ENCODE measurements around the gene NAA10.

Gene NAA10

GRCh38 chrX:153952373-153953026 is 17.7 kb upstream of the NAA10 start:
- no peak overlapping the region for H3K4me3 ChIP-seq (ENCODE audit: low read length)

GRCh38 chrX:153951683-153952372 is 17.0 kb upstream of the NAA10 start:
- H3K4me3 ChIP-seq (ENCODE audit: low read length), result no peak overlapping the region
- DNase-seq (ENCODE audit: low read depth, low spot score), result no peak

More at GRCh38 chrX:153952373-153953026, 17.7 kb upstream of the NAA10 start:
- DNase-seq (ENCODE audit: low read depth, low spot score), result no peak

DNA sequence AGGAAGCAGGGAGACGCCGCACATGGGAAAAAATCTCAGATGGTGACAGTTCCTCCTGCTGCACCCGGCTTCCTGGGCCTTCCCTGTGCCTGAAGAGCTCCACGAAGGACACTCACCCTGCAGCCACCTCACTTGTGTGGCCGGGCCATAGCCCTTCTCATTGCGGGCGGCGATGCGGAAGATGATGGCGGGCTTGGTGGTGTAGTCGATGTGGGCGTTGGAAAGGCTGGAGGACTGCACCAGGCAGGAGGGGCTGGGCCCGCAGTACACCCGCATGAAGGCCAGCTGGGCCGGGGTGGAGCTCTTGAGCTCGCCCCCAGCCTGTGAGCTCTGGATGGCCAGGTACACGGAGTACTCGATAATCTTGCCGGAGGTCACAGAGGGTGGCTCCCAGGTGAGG is 15.3 kb upstream of the NAA10 start:
- H3K4me3 ChIP-seq (ENCODE audit: low read length), result no peak overlapping the region
- DNase-seq (ENCODE audit: low read depth, low spot score), result no peak

DNA sequence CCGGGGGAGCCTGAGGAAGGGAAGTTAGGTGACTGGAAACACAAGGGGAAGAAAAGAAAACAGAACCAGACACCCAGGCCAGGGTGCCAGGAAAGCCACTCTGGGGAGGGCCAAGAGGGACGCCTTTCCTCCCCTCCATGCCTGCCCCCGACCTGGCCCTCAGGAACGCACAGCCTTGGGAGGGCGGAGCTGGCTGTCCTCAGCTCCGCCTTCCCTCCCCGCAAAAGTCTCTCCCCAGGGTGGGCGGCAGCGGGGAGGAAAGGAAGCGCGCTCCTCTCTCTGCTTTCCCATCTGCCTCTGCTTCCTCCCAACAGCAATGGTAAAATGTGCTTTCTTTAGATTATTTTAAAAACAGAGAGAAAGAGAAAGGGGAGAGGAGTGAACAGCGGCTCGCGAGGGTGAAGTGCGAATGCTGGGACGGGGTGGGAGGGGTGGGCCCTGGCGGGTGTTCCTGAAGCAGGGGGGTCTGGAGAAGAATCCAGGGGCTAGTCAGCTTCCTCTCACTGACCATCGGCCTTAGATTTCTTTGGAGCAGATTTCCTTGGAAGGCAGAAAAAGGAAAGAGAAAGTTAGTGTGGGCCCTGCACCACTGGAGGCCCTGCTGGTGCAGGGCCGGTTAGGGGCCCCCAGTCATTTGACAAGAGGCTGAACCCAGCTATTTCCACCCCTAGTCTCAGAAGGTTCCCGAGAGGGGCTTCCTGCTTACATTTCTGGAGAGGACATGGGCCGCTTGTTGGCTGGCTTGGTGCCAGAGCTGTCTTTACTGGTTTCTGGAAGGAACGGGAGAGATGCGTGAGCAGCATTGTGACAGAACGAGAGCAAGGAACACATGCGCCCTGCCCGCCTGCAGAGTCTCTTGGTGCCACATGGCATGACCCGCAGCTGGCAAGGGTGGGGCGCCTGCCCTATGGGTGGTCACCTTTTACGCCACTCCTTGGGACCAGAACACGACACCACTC is 14.3 kb upstream of the NAA10 start:
- DNase-seq (ENCODE audit: low read depth, low spot score), result no peak
- H3K4me3 ChIP-seq (ENCODE audit: low read length), result no peak overlapping the region

DNA sequence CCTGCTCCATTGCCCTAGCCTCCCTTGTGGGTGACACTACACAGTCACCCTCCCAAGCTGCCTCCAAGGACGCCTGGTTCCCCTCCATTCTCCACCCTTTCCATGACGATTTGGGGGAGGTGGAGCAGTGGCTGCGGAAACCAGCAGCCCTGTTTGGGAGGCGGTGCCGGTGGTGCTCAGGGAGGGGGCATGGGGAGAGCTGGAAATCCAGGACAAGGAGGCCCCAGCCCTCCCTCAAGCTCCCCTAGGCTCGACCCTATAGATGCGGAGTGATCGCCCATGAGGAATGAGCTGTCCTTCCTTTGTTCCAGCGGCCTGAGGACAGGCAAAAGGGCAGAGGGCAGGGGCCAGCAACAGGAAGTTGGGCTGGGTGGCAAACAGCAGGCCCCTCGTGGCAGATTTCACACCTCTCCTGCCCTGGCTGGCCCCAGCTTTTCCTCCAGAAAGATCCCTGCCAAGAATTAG is 13.2 kb upstream of the NAA10 start:
- no peak for DNase-seq (ENCODE audit: low read depth, low spot score)
- H3K4me3 ChIP-seq (ENCODE audit: low read length), result no peak overlapping the region

- H3K4me3 ChIP-seq (ENCODE audit: low read length), result no peak overlapping the region
- DNase-seq (ENCODE audit: low read depth, low spot score), result peak; percentile 70
These were observed 12.4 kb upstream of the NAA10 start for GRCh38 chrX:153947009-153947769.

GRCh38 chrX:153945956-153946943 is 11.4 kb upstream of the NAA10 start:
- H3K4me3 ChIP-seq (ENCODE audit: low read length), result no peak overlapping the region
- DNase-seq (ENCODE audit: low read depth, low spot score), result no peak

- H3K4me3 ChIP-seq (ENCODE audit: low read length), result no peak overlapping the region
- no peak for DNase-seq (ENCODE audit: low read depth, low spot score)
These were observed 9.9 kb upstream of the NAA10 start for GRCh38 chrX:153944800-153945150.

GRCh38 chrX:153944140-153944799 is 9.4 kb upstream of the NAA10 start, which contains the start of gene RENBP:
Gene RENBP, minus strand, starts transcription at chrX:153944643. Its CDS starts 33 bp downstream, at chrX:153944610.
- no peak within 1 kb of the TSS for H3K4me3 ChIP-seq (ENCODE audit: low read length)
- DNase-seq (ENCODE audit: low read depth, low spot score), result no peak

GRCh38 chrX:153941336-153942252 is 6.8 kb upstream of the NAA10 start:
- no peak for DNase-seq (ENCODE audit: low read depth, low spot score)

GRCh38 chrX:153939573-153939972 is 4.7 kb upstream of the NAA10 start:
- no peak overlapping the region for H3K4me3 ChIP-seq (ENCODE audit: low read length)
- DNase-seq (ENCODE audit: low read depth, low spot score), result no peak

More at GRCh38 chrX:153941336-153942252, 6.8 kb upstream of the NAA10 start:
- H3K4me3 ChIP-seq (ENCODE audit: low read length), result no peak overlapping the region

GRCh38 chrX:153938226-153938786 is 3.5 kb upstream of the NAA10 start:
- H3K4me3 ChIP-seq (ENCODE audit: low read length), result no peak overlapping the region
- DNase-seq (ENCODE audit: low read depth, low spot score), result peak; percentile 15

DNA sequence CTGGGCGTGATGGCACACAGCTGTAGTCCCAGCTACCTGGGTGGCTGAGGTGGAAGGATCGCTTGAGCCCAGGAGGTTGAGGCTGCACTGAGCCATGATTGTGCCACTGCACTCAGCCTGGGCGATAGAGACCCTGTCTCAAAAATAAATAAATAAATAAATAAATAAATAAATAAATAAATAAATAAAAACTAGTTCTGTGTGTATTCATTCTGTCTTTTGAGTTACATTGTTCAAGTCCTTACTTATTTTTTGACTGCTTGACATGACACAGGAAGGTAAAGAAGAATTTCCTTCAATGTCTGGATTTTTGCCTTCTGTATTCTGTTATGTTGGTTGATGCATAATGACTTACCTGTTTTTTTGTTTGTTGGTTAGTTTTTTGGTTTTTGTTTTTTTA is 2.2 kb upstream of the NAA10 start:
- DNase-seq (ENCODE audit: low read depth, low spot score), result no peak
- no peak overlapping the region for H3K4me3 ChIP-seq (ENCODE audit: low read length)

DNA sequence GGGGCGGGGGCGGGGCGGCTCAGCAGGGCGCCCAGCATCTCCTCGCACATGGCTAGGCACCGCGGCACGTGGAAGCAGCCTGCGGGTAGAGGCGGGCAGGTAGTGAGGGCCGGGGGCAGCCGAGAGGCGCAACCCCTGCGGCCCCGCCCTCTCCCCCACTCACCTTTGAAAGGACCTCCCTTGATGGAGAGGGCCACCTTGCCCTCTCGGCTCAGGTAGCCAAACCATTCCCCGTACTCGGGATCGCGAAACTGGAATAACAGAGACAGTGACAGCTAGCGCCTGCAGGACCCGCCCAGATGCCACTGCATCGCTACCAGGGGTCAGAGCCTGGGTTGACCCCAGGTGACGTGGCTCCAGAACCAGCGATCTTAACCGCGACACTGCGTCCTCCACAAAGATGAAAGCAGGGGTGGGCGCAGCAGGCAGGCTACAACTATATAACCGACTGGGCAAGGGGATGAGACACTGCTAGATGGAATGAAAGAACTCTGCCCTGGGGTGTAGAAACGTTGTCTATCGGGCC is 552 bp upstream of the NAA10 start:
- H3K4me3 ChIP-seq (ENCODE audit: low read length), result peak overlapping the region; percentile 50
- DNase-seq (ENCODE audit: low read depth, low spot score), result no peak

DNA sequence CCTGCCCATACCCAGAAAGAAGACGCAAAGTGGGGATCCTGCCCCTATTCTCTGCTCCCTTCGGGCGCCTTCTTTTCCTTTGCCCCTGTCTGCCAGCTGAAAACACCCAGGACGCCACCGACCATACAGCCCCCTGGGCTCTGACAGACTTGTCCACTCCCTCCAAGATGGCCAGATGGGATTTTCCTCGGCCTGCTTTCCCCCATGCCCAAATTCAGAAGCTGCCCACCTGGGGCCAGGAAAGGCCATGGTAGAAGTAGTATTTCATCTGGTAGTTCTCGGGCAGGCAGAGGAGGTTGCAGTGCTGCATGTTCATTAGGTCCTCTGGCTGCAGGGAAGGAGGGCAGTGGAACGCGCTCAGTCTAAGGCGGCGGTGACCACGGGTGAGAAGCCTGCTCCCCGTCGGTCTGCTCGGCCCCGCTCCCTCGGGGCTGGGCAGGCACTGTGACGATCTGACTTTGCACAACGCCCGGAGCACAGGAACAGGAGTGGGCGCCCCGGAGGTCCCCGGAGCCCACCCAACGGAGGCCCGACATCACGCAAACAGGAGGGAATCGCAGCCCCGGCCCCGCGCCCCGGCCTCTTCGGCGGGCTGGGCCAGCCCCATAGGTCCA is 582 bp downstream of the NAA10 start:
- H3K4me3 ChIP-seq (ENCODE audit: low read length), result peak overlapping the region; percentile 63
- DNase-seq (ENCODE audit: low read depth, low spot score), result no peak
